HEK293 (cell line): ENCODE results near the gene KCNC4.

ENCODE experiments used
- PRDM1 ChIP-seq: fragments of 450-650 bp; formaldehyde crosslinking; IDR thresholded peaks from 2 replicates; pipeline ENCODE4; 2016; ENCODE audit warnings: missing biosample characterization, missing genetic modification characterization
- ZNF121 ChIP-seq: fragments of 450-650 bp; formaldehyde crosslinking; IDR thresholded peaks from 2 replicates; pipeline ENCODE4 v1.5.1; 2016; ENCODE audit warnings: missing biosample characterization, missing genetic modification characterization
- ZNF140 ChIP-seq: fragments of 450-650 bp; formaldehyde crosslinking; IDR thresholded peaks from 2 replicates; pipeline ENCODE4 v1.5.1; 2016; ENCODE audit warnings: missing biosample characterization, missing genetic modification characterization
- ZNF169 ChIP-seq: fragments of 450-650 bp; formaldehyde crosslinking; IDR thresholded peaks from 2 replicates; pipeline ENCODE4 v1.5.1; 2016; ENCODE audit warnings: missing biosample characterization, missing genetic modification characterization
- ZNF433 ChIP-seq: fragments of 450-650 bp; formaldehyde crosslinking; IDR thresholded peaks from 2 replicates; pipeline ENCODE4 v1.5.1; 2016; ENCODE audit warnings: missing biosample characterization, missing genetic modification characterization, low read depth
- TF ChIP-seq, protein P1 (sequence below): fragments of 450-650 bp; formaldehyde crosslinking; IDR thresholded peaks from 2 replicates; pipeline ENCODE4 v1.5.1; 2016; ENCODE audit warnings: missing biosample characterization, missing genetic modification characterization
- TF ChIP-seq, protein P2 (sequence below): fragments of 450-650 bp; formaldehyde crosslinking; IDR thresholded peaks from 2 replicates; pipeline ENCODE4 v1.5.1; 2016; ENCODE audit warnings: missing biosample characterization, missing genetic modification characterization

DNA sequence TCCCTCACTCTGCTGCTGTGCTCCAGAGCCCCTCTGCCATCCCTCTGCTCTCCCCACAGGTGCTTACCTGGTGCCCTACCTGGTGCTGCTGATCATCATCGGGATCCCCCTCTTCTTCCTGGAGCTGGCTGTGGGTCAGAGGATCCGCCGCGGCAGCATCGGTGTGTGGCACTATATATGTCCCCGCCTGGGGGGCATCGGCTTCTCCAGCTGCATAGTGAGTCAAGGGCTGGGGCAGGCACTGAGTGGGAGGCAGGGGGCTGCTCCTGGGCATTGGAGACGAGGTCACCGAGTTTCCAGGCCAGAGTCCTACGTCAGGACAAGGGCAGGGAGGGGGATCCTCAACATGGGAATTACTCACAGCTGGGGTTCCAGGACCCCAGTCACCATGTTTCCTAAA lies 38.1 kb upstream of the KCNC4 start:
- TF ChIP-seq, protein P1, sequence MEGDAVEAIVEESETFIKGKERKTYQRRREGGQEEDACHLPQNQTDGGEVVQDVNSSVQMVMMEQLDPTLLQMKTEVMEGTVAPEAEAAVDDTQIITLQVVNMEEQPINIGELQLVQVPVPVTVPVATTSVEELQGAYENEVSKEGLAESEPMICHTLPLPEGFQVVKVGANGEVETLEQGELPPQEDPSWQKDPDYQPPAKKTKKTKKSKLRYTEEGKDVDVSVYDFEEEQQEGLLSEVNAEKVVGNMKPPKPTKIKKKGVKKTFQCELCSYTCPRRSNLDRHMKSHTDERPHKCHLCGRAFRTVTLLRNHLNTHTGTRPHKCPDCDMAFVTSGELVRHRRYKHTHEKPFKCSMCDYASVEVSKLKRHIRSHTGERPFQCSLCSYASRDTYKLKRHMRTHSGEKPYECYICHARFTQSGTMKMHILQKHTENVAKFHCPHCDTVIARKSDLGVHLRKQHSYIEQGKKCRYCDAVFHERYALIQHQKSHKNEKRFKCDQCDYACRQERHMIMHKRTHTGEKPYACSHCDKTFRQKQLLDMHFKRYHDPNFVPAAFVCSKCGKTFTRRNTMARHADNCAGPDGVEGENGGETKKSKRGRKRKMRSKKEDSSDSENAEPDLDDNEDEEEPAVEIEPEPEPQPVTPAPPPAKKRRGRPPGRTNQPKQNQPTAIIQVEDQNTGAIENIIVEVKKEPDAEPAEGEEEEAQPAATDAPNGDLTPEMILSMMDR, result no peak
- no peak for TF ChIP-seq ZNF121 (tag by site-specific recombination)
- TF ChIP-seq ZNF433 (tag by site-specific recombination), result no peak
- TF ChIP-seq ZNF140 (tag by site-specific recombination), result no peak
- TF ChIP-seq ZNF169 (tag by site-specific recombination), result no peak
- no peak for TF ChIP-seq PRDM1
- TF ChIP-seq, protein P2, sequence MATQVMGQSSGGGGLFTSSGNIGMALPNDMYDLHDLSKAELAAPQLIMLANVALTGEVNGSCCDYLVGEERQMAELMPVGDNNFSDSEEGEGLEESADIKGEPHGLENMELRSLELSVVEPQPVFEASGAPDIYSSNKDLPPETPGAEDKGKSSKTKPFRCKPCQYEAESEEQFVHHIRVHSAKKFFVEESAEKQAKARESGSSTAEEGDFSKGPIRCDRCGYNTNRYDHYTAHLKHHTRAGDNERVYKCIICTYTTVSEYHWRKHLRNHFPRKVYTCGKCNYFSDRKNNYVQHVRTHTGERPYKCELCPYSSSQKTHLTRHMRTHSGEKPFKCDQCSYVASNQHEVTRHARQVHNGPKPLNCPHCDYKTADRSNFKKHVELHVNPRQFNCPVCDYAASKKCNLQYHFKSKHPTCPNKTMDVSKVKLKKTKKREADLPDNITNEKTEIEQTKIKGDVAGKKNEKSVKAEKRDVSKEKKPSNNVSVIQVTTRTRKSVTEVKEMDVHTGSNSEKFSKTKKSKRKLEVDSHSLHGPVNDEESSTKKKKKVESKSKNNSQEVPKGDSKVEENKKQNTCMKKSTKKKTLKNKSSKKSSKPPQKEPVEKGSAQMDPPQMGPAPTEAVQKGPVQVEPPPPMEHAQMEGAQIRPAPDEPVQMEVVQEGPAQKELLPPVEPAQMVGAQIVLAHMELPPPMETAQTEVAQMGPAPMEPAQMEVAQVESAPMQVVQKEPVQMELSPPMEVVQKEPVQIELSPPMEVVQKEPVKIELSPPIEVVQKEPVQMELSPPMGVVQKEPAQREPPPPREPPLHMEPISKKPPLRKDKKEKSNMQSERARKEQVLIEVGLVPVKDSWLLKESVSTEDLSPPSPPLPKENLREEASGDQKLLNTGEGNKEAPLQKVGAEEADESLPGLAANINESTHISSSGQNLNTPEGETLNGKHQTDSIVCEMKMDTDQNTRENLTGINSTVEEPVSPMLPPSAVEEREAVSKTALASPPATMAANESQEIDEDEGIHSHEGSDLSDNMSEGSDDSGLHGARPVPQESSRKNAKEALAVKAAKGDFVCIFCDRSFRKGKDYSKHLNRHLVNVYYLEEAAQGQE (tag by site-specific recombination), result no peak
